HG03571 (cell line): ENCODE measurements around the gene KRI1.

Experiments used
- ATAC-seq: cut with Tn5 transposase; IDR thresholded peaks from one replicate; pipeline ENCODE4 v1.9.1; 2021; ENCODE audit not compliant: unreplicated experiment

Gene KRI1

DNA sequence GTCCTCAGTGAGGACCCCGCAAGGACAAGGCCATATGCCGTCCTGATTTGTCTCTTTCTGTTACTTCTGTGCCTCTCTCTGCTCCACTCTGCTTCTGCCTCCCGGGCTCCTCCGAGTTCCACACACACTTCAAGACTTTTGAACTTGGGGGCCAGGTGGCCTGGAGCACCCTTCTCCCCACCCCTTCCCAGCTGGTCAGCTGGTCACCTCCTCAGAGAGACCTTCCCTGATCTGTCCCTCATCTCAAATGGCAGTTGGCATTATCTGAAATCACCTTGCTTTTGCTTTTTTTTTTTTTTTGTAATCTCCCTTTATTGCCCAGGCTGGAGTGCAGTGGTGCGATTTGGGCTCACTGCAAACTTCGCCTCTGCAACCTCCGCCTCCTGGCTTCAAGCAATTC, 46.4 kb downstream of the KRI1 start:
- no peak for ATAC-seq

DNA sequence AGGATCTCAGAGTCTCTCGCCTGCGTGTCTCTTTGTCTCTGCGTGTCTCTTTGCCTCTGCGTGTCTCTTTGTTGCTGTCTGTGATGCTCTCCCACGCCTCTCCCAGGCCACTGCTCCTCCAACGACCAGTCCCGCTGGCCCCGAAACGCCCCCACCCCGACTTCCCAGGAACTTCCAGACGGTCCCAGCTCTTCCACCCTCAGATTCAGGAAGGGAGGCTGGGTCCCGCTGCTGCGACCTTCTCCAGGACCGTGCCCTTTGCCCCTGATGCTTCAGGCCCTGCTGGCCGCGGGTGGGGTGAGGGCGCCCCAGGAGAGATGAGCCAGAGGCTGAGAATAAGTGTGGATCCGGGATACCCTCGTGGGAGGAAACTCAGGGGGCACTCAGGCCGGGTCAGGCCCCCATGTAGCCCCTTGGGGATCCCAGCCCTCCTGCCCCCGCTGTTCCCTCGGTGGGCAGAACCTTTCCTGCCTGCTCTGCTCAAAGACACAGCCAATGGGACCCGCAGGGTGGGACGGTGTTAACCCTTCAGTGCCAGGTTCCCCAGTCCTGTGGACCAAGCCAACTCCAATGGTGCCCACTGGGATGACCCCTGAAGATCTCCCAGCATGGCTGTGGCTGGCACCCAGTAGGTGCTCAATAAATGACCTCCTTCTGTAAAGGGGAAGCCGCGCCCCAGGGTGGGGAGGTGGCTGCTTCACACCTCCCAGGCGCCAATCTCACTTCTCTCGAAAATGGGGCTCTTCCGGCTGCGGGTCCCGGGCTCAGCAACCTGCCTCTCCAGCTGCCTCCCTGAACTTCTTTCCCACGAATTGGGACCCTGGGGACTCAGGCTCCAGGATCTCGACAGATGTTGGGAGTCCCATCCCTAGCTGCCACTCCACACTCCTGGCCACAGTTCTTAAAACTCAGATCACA, 47.1 kb downstream of the KRI1 start:
- ATAC-seq, result no peak

DNA sequence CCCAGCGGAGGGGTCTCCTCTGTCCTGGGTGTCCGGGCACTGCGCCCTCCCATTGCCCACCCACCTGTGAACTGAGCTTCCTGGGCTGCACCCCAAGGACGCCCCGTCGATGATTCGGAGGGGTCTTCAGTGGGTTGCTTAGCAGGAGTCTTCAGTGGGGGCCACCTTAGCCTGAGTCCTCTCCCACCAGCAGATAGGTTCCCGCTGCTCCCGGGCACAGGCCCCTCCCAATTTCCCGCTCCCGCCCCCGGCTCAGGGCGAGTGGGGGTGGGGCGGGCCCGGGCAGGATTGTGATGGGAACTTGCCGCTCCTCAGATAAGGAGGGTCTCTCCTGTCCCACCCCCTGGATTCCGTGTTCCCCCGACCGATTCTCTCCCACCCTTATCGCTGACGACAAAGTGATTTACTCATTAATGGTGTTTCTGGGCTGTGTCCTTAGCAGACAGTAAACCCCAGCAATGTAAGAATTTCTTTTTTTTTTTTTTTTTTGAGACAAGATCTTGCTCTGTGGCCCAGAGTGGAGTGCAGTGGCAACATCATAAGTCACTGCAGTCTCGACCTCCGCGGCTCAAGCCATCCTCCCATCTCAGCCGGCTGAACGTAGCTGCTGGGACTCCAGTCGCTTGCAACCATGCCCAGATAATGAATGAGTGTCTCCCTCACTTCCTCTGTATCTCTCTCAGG, 47.9 kb downstream of the KRI1 start:
- ATAC-seq, result no peak

DNA sequence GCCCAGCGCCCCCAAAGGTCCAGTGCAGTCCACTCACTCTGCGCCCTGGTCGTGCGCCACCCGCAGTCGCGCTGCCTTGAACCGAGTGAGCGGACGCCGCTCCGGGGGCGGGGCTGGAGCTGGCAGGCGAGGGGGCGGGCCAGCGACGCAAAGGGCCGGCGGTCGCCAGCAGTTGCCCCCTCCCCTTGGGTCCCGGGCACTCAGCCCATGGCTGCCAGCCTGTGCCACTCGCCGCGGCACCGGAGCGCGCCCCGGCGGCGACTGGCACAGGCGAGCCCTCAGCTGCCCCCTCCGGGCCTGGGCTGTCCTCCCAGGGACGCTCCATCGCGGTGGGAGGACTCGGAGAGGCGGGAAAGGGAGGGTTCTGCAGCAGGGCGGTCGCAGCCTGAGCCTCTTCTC, 48.5 kb downstream of the KRI1 start, which contains the start of gene S1PR5:
S1PR5 (minus strand) TSS at position 87 of the 399 bp plus-strand sequence. CDS start 2,436 bp downstream, outside the sequence.
- no peak for ATAC-seq

DNA sequence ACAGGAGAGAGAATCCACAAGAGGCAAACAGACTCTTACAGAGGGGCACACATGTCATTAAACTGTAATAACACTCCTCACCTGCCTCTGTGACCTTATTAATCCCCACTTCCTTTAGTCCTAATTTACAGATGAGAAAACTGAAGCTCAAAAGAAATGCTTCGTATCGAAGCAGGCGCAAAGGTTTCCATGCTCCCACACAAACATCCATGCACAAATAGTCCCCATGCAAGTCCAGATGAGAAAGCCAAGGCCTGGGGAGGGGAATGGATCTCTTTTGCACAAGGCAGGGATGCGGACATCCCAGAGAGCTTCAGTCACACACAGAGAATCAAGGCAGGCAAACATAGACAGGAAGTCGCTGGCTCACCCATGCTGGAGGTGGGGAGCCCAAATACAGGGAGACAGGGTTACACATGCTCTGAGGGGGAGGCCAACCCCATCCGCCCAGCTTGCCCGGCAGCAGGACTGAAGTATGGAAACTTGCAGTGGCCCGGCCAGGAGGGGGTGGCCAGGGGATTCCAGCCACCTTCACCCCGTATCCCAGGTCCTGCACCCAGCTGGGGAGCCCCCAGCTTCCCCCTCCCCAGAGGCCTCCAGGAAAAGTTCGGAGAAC, 49.0 kb downstream of the KRI1 start:
- ATAC-seq, result no peak

DNA sequence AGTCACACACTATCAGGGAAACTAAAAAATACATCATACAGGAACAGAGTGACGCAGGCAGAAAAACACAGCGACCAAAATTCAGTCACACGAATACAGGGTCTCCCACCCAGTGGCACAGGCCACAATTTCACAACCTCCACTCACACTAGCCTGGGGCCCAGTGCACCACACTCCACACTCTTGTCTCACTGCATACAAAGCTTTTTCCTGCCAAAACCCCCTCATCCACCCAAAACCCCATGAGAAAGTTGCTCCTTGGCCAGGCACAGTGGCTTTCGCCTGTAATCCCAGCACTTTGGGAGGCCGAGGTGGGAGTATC, 49.8 kb downstream of the KRI1 start:
- ATAC-seq, result no peak

DNA sequence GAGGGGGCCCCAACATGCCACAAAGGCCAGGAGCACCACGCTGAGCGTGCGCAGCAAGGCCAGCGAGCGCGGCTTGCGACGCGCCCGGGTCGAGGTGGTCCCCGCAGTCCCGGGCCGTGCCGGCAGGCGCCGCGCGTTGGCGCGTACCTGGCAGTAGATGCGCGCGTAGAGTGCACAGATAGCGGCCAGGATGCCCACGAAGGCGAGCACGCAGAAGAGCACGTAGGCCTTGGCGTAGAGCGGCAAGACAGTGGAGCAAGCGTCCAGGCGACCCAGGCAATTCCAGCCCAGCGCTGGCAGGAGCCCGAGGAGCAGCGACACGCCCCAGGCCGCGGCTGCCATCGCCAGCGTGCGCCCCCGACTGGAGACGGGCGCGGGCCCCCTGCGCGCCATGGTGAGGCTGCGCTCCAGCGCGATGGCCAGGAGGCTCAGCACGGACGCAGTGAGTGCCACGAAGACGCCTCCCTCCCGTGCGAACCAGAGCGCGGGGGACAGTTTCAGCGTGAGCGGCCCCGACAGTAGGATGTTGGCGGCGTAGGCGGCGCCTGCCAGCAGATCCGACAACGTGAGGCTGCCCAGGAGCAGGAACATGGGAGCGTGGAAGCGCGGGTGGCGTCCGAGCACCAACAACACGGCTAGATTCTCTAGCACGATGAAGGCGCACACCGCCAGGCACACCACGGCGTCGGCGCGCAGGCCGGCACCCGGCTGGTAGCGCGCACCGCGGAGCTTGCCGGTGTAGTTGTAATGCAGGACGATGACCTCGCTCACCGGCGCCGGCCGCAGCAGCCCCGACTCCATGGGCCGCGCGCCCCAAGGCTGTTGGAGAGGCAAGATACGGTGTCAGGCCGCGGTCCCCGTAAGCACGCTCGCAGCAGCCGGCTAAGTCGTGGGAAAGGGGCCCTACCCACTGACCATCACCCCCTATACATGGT, 51.3 kb downstream of the KRI1 start:
- no peak for ATAC-seq

DNA sequence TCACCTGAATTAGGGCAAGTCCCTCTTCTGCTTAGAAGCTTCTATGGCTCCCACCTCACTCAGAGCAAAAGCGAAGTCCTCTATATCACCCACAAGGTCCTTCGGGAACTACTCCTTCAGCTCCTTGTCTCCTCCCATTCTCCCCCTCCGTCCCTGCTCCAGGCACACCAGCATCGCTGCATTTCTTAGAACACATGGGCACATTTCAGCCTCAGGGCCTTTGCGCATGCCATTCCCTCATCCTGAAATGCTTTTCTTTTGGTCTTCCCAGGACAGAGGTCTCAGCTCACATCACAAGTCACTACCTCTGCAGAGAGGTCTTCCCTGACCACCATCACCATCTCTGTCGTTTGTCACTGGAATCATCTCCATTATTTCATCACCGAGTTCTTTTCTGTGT, 52.6 kb downstream of the KRI1 start:
- ATAC-seq, result no peak

DNA sequence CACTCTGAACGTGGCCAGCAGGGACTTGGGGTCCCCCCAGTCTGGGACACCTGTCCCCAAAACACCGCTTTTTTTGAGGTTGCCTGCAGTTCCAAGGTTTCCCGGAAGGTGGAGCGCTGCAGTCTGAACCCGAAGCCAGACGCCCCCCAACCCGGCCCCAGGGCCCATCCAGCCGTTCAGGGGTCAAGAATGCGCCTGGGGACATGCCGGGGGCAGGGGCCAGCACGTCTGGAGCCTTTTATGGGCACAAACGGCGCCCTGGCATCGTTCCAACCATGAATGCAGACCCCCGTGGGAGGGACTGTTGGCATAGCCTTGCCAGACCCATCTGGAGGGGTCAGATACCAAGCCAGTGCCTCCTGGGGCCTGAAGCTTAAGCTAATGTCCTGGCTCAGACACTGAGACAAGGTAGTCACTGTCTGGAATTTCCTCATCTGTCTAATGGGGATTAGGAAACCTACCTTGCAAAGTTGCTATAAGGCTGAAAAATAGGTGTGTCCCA, 55.5 kb downstream of the KRI1 start:
- no peak for ATAC-seq

DNA sequence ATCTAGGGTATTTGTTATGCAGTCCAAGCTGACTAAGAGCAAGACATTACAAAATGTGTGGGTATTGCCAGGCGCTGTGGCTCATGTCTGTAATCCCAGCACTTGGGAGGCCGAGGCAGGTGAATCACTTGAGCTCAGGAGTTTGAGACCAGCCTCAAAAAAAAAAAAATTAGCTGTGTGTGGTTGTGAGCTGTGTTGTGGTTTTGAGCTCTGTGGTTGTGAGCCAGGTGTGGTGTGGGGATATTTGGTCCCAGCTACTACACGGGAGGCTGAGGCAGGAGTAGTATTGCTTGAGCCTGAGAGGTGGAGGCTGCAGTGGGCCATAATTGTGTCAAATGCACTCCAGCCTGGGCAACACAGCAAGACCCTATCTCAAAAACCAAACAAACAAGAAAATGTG, 57.1 kb downstream of the KRI1 start:
- no peak for ATAC-seq

DNA sequence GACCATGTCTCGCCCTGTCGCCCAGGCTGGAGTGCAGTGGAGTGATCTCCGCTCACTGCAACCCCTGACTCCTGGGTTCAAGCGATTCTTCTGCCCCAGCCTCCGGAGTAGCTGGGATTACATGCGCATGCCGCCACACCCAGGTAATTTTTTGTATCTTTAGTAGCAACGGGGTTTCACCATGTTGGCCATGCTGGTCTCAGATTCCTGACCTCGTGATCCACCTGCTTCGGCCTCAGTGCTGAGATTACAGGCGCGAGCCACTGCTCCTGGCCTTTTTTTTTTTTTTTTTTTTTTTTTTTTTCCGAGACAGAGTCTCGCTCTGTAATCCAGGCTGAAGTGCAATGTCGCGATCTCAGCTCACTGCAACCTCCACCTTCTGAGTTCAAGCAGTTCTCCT, 57.8 kb downstream of the KRI1 start:
- no peak for ATAC-seq

DNA sequence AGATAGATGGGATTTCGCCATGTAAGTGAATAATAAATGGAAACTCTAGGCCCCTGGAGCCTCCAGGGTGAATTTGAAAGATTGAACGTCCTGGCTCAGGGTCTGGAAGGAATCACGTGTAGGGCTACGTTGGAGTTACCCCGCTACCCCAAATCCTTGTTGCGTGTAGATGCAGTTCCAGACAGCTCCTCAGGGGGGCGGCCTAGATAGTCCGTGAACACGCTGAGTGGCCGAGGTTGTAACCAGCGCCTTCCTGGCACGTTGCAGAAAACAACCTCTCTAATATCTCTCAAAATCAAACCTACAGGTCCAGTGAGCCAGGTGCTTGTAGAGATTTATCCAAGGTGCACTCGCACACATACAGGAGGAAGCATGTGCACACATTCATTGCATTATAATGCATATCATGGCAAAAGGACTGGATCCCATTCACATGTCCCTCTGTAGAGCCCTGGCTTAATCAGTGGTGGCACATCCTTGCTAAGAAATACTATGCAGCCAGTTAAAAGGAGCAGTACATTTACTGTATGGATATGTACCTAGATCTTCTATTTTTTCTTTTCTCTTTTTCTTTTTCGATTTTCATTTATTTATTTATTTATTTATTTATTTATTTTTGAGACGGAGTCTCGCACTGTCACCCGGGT, 60.1 kb downstream of the KRI1 start:
- no peak for ATAC-seq
